Limb (tissue), 2 donors: ENCODE data around the gene MOG.

ENCODE experiments used
- DNase-seq, 2 donors: peaks; one replicate each; pipeline ENCODE4 v3.0.0-alpha.2; 2016; ENCODE audit errors: extremely low spot score in 2 of 2

MOG gene

DNA sequence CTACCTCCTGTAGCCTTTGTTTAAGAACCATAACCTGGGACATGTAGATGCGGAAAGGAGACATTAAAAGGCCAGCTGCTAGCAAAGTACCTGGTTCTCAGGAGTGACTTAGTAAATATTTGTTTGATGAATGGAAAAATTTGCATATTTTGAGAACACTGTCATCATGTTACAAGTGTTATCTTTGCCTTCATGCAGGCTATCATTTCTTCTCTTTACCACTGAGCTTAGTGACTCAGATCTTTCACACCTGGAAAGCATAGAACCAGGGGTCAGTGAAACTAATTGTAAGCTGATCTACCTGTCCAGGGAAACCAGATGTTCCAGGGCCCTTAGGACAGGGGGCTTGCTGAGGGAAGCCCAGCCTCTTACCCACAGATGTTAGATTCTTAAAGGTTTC, 18.7 kb downstream of the MOG start:
- DNase-seq = no peak

DNA sequence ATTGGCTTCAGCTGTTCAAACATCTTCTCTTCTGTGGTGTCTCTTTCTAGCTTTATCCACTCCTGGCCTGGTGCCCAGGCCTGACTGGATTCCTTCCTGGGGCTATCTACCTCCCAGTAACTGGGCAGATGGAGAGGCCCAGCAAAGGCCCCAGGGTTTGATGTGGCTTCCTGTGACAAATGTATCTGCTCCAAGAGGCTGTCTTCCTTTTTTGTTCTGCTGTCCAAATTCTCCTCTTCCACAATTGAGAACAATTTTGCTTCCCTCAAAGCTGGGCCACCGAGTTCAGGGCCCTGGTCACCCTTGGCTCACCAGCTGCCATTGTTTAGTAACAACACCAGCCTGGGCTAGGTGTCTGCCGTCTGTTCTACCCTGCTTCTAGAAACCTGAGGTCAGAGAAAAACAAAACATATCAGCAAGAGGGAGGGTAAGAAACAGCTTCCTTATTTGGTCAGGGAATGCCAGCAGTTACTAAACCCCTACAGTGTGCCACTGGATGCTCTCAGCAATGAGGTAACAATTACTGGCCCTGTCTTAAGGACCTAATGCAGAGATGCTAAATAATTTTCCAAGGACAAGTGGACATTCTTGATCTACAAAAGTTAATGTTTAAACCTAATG, 20.2 kb downstream of the MOG start:
- DNase-seq = no peak

DNA sequence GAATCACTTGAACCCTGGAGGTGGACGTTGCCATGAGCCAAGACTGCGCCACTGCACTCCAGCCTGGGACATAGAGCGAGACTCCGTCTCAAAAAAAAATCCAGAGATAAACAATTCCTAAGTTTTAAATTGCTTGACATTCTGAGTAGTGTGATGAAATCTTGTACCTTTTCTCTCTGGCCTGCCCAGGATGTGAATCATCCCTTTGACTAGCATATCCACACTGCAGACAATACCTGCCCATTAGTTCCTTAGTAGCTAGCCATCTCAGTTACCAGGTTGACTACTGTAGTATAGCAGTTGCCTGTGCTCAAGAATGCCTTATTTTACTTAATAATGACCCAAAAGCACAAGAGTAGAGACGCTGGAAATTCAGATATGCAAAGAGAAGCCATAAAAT, 21.2 kb downstream of the MOG start:
- no peak for DNase-seq

- no peak for DNase-seq
Observed at GRCh38 chr6:29679962-29680361, 23.1 kb downstream of the MOG start.

DNA sequence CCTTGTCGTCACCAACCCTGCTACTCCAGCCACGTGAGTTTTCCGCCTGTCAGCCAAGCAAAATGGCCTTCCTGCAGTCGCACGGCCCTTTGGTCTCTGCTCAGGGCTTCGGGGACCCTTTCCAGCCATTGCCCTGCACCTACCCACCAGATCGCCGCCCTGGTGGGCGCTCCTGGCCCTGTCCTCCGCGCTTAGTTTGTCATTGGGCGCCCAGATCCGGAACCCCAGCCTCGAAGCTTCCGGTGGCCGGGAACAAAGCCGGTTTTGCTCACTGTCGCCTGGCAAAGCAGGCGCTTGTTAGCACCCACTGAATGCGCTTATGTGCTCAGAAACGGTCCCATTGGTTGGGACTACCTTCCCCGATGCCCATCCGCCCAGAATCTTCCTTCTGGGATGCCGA, 23.5 kb downstream of the MOG start:
- no peak for DNase-seq

- no peak for DNase-seq
Observed at GRCh38 chr6:29680904-29681303, 24.0 kb downstream of the MOG start, which contains the start of gene ZFP57. Gene ZFP57, minus strand, starts transcription at chr6:29681152. Its CDS starts 4,149 bp downstream, at chr6:29677003.

DNA sequence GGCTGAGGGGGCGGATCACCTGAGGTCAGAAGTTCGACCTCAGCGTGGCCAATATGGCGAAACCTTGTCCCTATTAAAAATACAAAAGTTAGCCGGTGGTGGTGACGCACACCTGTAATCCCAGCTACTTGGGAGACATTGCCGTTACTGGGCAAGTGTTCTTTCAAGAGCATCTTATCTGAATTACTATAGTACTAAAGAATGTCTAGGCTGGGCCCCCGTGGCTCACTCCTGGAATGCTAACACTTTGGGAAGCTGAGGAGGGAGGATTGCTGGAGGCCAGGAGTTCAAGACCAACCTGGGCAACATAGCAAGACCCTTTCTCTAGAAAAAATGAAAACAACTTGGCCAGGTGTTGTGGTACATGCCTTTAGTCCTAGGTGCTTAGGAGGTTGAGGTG, 24.9 kb downstream of the MOG start:
- no peak for DNase-seq

- no peak for DNase-seq
Observed at GRCh38 chr6:29685718-29686326, 28.9 kb downstream of the MOG start.

DNA sequence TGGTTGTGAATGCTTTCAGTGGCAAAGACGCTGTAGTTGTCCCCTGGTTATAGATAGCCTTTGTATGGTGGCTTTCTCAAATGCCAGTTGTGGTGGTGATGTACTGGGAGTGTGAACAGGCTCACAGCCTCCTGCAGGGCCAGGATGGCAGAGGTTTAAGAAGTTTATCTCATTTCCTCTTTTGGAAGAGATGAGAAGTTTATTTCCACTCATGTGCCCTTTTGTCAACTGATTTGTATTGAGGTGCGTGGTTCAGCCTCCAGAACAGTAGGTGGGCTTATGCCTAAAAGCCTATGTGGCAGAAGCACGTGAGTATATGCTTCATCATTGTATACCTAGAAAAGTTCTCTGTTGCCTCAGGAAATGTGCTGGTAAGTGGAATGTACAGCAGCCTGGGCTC, 37.7 kb downstream of the MOG start:
- DNase-seq = no peak

DNA sequence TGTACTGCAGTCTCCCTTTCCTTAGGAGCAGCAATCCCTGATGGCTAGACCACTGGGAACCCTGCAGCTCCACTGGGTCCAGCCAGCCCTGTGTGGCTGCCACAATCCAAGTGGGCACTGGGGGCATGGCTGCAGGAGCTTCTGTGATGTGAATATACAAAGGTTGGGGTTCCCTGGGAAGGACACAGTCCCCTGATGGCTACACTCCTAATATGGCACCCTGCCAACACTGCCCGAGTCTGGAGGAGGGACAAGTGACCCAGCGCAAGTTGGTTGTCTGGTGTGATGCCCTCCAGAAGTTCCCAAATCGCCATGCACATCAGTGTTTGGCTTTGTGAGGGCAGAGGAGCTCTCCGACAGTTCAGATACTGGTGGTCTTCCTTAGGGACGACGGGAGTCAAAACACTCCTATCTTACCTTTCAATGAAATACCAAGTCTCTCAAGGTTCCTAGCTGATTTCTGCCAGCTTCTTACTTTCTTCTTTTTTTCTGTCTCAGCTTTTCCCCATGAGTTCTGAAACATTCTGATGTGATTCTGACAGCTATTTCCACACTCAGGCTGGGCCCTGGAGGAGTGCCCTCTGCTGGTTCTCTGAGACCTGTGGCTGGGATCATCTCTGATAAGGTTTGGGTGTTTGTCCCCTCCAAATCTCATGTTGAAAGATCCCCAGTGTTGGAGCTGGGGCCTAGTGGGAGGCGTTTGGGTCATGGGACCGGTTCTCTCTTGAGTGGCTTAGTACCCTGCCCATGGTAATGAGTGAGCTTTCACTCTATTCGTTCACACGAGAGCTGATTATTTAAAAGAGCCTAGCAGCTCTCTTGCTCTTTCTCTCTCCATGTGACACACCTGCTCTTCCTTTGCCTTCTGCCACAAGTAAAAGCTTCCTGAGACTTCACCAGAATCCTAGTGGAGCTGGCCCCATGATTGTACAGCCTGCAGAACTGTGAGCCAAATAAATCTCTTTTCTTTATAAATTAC, 39.5 kb downstream of the MOG start:
- DNase-seq = no peak

GRCh38 chr6:29702519-29703103, 45.7 kb downstream of the MOG start:
- peak in 1 of 2 donors; percentile 64 for DNase-seq

DNA sequence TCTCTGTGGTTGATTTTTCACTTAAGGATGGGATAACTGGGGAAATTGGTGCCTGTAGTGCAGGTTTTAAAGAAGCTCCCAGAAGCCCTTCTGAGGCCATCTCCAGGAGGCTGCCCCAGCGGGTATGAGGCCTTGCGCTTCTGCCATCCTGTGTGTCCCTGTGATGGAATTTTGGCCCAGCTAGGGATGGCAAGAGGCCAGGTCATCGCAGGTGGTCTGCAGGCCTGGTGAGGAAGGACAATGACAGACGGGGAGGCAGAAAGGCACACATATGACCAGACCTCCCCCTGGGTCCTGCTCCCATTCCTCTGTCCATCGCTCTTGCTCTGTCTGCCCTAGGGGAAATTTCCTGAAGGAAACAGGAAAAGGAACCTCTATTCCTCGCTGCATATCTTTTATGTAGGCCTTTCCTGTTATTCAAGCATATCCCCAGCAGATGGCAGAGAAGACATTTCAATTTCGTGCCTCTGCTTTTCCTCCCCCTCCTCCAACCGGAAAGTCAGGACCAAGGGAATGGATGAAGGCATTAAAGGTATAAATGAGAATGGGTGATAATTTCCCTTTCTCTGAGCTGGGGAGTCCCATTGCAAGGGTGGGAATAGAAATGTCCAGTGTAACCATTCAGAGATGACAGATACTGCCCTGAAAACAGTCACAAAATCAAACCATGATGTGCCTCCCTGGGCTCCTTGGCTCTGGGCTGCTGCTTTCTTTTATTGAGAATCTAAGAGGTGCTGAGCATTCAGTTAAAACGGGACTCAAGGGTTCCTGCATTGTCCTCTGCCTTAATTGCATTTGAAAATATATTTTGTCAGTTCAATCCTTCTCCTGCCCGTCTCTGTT, 48.7 kb downstream of the MOG start:
- DNase-seq = peak; percentile 18 to 41

DNA sequence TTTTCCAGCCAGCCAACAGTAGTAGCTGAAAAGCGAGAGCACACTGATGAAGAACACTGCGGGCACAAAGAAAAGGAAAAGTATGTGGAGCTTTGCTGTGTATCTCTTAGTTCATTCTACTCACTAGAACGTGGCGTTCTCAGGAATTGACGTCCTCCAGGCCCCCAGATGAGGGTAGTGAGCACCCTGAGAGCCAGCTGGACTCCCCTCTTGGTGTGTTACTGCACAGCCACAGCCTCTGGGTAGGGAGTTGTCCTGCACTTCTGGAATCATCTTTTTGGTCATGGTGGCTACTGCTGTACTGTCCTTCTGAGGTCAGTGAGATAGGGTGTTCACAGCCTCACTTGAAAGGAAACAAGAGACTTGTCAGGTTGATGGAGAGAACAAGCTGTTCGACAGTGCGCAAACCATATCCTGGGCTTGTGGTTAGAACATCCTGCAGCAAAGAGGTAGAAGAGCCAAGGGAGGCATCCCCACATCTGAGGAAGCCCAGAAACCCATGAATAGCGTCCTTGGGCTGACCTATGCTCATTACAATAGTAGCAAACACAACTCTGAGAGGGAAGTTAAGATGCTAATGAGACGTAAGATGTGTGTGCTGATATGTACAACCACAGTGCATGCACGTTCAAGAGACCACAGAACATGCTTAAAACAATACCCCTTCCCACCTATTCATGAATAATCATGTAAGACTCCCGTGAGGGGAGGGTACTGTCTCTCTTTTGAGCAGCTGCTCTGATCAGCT, 51.7 kb downstream of the MOG start:
- DNase-seq = no peak

- DNase-seq = no peak
Observed at GRCh38 chr6:29709188-29709587, 52.3 kb downstream of the MOG start.

DNA sequence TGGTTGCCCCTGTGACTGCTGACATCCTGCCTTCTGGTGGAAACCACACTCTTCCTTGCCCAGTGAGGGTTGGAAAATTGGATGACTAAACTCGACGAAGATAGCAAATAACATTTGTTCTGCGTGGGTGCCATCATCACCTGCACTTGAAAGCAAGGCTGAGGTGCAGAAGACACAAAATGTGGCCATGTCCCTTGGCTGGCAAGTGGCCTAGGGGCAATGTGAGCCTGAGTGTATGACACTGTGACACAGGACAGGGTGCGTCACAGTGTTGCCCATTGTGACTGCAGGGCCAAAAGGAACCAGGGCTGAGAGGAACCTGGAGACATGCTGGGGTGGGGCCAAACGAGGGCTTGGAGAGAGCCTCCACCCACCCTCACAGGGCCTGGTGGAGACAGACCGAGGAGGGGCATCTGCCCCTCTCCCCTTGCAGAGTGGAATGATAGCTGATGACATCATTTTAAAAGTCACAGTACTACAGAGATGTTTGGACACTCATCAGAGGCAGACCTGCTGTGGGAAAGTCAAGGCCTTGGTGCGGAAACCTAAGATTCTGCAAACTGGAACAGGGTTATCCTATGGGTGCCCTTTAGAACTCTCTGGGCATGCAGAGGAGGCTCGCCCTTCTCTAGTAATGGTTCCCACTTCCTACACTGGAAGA, 53.5 kb downstream of the MOG start:
- no peak for DNase-seq

DNA sequence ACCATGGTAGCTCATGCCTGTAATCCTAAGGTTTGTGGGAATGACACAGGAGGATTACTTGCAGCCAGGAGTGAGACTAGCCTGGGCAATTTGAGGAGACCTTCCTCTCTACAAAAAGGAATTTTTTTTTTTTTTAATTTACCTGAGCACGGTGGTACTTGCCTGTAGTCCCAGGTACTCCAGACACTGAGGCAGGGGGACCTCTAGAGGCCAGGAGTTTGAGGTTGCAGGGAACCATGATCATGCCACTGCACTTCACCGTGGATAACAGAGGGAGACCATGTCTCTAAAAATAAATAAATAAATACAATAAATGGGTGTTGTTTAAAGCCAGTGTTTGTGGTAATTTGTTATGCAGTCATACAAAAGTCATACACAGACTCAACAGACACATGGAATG, 64.0 kb downstream of the MOG start:
- no peak for DNase-seq
